ENCODE results near the gene HLA-E. TPM values are rescaled to one million over a fixed set of nuclear protein-coding genes. Genes with fewer than 3 reads are reported as not detected.

The HLA-E gene
- total and polyA plus RNA-seq, 2 of the 13 experiments (the other 11 are each of a cell fraction or from before 2014, with no cell fraction given) = 45.2 to 90.4 TPM

GRCh38 chr6:30441171-30441570, 48.1 kb upstream of the HLA-E start:
- Histone ChIP-seq H3K27me3 (ENCODE audit: control insufficient read depth in 1 of 2, insufficient read depth in 2 of 2, low read length in 2 of 2) (peaks cover 0 to 29% of the 10 kb centered on the region in 2 experiments), H3K36me3 (replicated peaks in 1 of 2; ENCODE audit: control insufficient read depth in 1 of 2, insufficient read depth in 2 of 2, low read length in 2 of 2) (no peaks in the 10 kb centered on the region), H3K79me2 (ENCODE audit: insufficient read depth, low read length) (no peaks in the 10 kb centered on the region), H3K4me2 (ENCODE audit: low read depth, low read length) (no peak overlapping the region), H3K4me1 (ENCODE audit: insufficient read depth, low read length) (no peaks in the 10 kb centered on the region), H3K4me3 (replicated peaks in 1 of 3; ENCODE audit: insufficient read depth in 1 of 3, low read depth in 2 of 3, low read length in 3 of 3) (no peak overlapping the region), H3K9me3 (ENCODE audit: low read length) (no peaks in the 10 kb centered on the region), H2AFZ (ENCODE audit: low read length) (no peak overlapping the region), H3K9ac (ENCODE audit: insufficient read depth, low read depth, low read length) (no peak overlapping the region), H3K27ac (ENCODE audit: extremely low read length, insufficient read depth, low read length) (no peak overlapping the region), H4K20me1 (ENCODE audit: insufficient read depth, low read length) (no peaks in the 10 kb centered on the region)
- WGBS (ENCODE audit: low lambda C conversion rate) = 8% methylated on average over 3 of the region's 3 CpGs
- CTCF ChIA-PET (ENCODE audit: low intra/inter-chr PET ratio, low total read pairs) = no interaction called here
- POLR2A ChIA-PET = no interaction called here
- no TSS peak for BruUV-seq (replicated peaks)
- ATAC-seq (no peak), FAIRE-seq (no peak), DNase-seq (ENCODE audit: low spot score) (no peak)
- intact Hi-C loops (cut with micrococcal nuclease; ENCODE audit: unreplicated experiment) = no loop called here
- TF ChIP-seq HNRNPH1 (optimal IDR thresholded peaks at IDR 0.05; ENCODE audit: low read depth, low read length) (no peak), ZNF138 (CRISPR knock-in tag; IDR thresholded peaks at IDR 0.05; ENCODE audit: low read depth) (no peak)
- in situ Hi-C loops (cut with HindIII; ENCODE audit: extremely low pct_ligation_motif_present, low pct_unique_long_range_greater_than_20kb) = no loop called here

GRCh38 chr6:30443657-30444450, 45.5 kb upstream of the HLA-E start:
- Histone ChIP-seq H3K27me3 (ENCODE audit: control insufficient read depth in 1 of 2, insufficient read depth in 2 of 2, low read length in 2 of 2) (peaks cover 5 to 45% of the 10 kb centered on the region in 2 experiments), H3K4me2 (ENCODE audit: low read depth, low read length) (no peak overlapping the region), H3K4me1 (ENCODE audit: insufficient read depth, low read length) (no peaks in the 10 kb centered on the region), H2AFZ (ENCODE audit: low read length) (no peak overlapping the region), H3K4me3 (replicated peaks in 1 of 3; ENCODE audit: insufficient read depth in 1 of 3, low read depth in 2 of 3, low read length in 3 of 3) (no peak overlapping the region), H3K9ac (ENCODE audit: insufficient read depth, low read depth, low read length) (no peak overlapping the region), H3K79me2 (ENCODE audit: insufficient read depth, low read length) (no peaks in the 10 kb centered on the region), H4K20me1 (ENCODE audit: insufficient read depth, low read length) (no peaks in the 10 kb centered on the region), H3K36me3 (replicated peaks in 1 of 2; ENCODE audit: control insufficient read depth in 1 of 2, insufficient read depth in 2 of 2, low read length in 2 of 2) (no peaks in the 10 kb centered on the region), H3K9me3 (ENCODE audit: low read length) (no peaks in the 10 kb centered on the region), H3K27ac (ENCODE audit: extremely low read length, insufficient read depth, low read length) (no peak overlapping the region)
- FAIRE-seq = no peak
- no peak for DNase-seq (ENCODE audit: low spot score)
- CTCF ChIA-PET (ENCODE audit: low intra/inter-chr PET ratio, low total read pairs) = no interaction called here
- WGBS (ENCODE audit: low lambda C conversion rate) = 43% methylated on average over 20 of the region's 20 CpGs
- no peak for ATAC-seq
- POLR2A ChIA-PET = no interaction called here
- BruUV-seq (replicated peaks) = no TSS peak
- intact Hi-C loops (cut with micrococcal nuclease; ENCODE audit: unreplicated experiment) = no loop called here
- in situ Hi-C loops (cut with HindIII; ENCODE audit: extremely low pct_ligation_motif_present, low pct_unique_long_range_greater_than_20kb) = no loop called here
- TF ChIP-seq CEBPB (IDR thresholded peaks at IDR 0.05; ENCODE audit: borderline replicate concordance, low read depth, low read length) = 0 out of 2 replicates have a peak, but pooled peaks have one; percentile 41
- TF ChIP-seq ZNF615 (CRISPR knock-in tag; IDR thresholded peaks at IDR 0.05; ENCODE audit: borderline replicate concordance) = no peak
